ENCODE data around the gene C6orf89. TPM values are rescaled to one million over a fixed set of nuclear protein-coding genes. Genes with fewer than 3 reads are reported as not detected.

C6orf89 gene
- total and polyA plus RNA-seq, 10 donors, result 5.7 to 49.8 (median 34.7) TPM

GRCh38 chr6:36914227-36914794 is 28.6 kb downstream of the C6orf89 start:
- H3K27ac ChIP-seq, result peak overlapping the region in 3 of 8 donors; percentile 1 to 24 (median 14)
- H3K4me3 ChIP-seq, result no peak overlapping the region
- intact Hi-C loops (cut with DNase I; ENCODE audit: low total_unique reads), result no loop called here
- TF ChIP-seq CTCF (IDR thresholded peaks at IDR 0.05 in 8 of 11, conservative IDR thresholded peaks at IDR 0.05 in 3 of 11), result peak in 4 of 11 experiments; percentile 3 to 12 (median 9)
- no peak for TF ChIP-seq POLR2AphosphoS5 (IDR thresholded peaks at IDR 0.05)
- no peak for DNase-seq
- H3K36me3 ChIP-seq, result peaks cover 0 to 93% (median 58%) of the 10 kb centered on the region in 6 donors
- peaks cover 4 to 44% (median 25%) of the 10 kb centered on the region in 6 donors for H3K4me1 ChIP-seq
- no peaks in the 10 kb centered on the region for H3K9me3 ChIP-seq
- 53 to 75% (median 69%) methylated on average over 10 of the region's 10 CpGs for WGBS, 5 donors
- no peaks in the 10 kb centered on the region for H3K27me3 ChIP-seq (replicated peaks in 1 of 7)

- Histone ChIP-seq H3K9me3 (no peaks in the 10 kb centered on the region), H3K27me3 (replicated peaks in 1 of 7) (no peaks in the 10 kb centered on the region), H3K4me1 (peaks cover 4 to 44% (median 25%) of the 10 kb centered on the region in 6 donors), H3K27ac (no peak overlapping the region), H3K36me3 (peaks cover 0 to 94% (median 64%) of the 10 kb centered on the region in 6 donors), H3K4me3 (no peak overlapping the region)
- no peak for DNase-seq
- 54 to 92% (median 88%) methylated on average over 4 of the region's 4 CpGs for WGBS, 5 donors
- TF ChIP-seq CTCF (IDR thresholded peaks at IDR 0.05 in 8 of 11, conservative IDR thresholded peaks at IDR 0.05 in 3 of 11), result no peak
- TF ChIP-seq POLR2AphosphoS5 (IDR thresholded peaks at IDR 0.05), result no peak
- no peak for TF ChIP-seq POLR2A (IDR thresholded peaks at IDR 0.05)
- intact Hi-C loops (cut with DNase I; ENCODE audit: low total_unique reads), result no loop called here
Observed at GRCh38 chr6:36915599-36915998, 29.8 kb downstream of the C6orf89 start.

- no peak for DNase-seq
- peaks cover 0 to 94% (median 69%) of the 10 kb centered on the region in 6 donors for H3K36me3 ChIP-seq
- H3K4me3 ChIP-seq, result no peak overlapping the region
- no peak overlapping the region for H3K27ac ChIP-seq
- intact Hi-C loops (cut with DNase I; ENCODE audit: low total_unique reads), result no loop called here
- H3K27me3 ChIP-seq (replicated peaks in 1 of 7), result no peaks in the 10 kb centered on the region
- TF ChIP-seq POLR2A (IDR thresholded peaks at IDR 0.05) (no peak), POLR2AphosphoS5 (IDR thresholded peaks at IDR 0.05) (no peak), CTCF (IDR thresholded peaks at IDR 0.05 in 8 of 11, conservative IDR thresholded peaks at IDR 0.05 in 3 of 11) (no peak)
- H3K4me1 ChIP-seq, result peaks cover 4 to 41% (median 25%) of the 10 kb centered on the region in 6 donors
- WGBS, 5 donors, result 79 to 95% (median 93%) methylated on average over 2 of the region's 2 CpGs
- no peaks in the 10 kb centered on the region for H3K9me3 ChIP-seq
Observed at GRCh38 chr6:36916126-36916525, 30.4 kb downstream of the C6orf89 start.

- intact Hi-C loops (cut with DNase I; ENCODE audit: low total_unique reads), result no loop called here
- TF ChIP-seq POLR2AphosphoS5 (IDR thresholded peaks at IDR 0.05), result no peak
- Histone ChIP-seq H3K4me1 (peaks cover 0 to 26% (median 12%) of the 10 kb centered on the region in 6 donors), H3K4me3 (no peak overlapping the region), H3K36me3 (peaks cover 0 to 100% (median 75%) of the 10 kb centered on the region in 6 donors), H3K27me3 (replicated peaks in 1 of 7) (no peaks in the 10 kb centered on the region), H3K27ac (no peak overlapping the region), H3K9me3 (no peaks in the 10 kb centered on the region)
- DNase-seq, result no peak
- WGBS, 5 donors, result 86 to 97% (median 94%) methylated on average over 10 of the region's 10 CpGs
Observed at GRCh38 chr6:36917541-36918193, 31.9 kb downstream of the C6orf89 start.
